ENCODE results near the gene MAJIN. TPM values are rescaled to one million over a fixed set of nuclear protein-coding genes. Genes with fewer than 3 reads are reported as not detected.

Gene MAJIN
- total RNA-seq, 2 experiments from 2014 or later = not detected

- TF ChIP-seq CTCF (conservative IDR thresholded peaks at IDR 0.05; ENCODE audit: low read length) = no peak
- TF ChIP-seq EZH2phosphoT487 (IDR thresholded peaks at IDR 0.05; ENCODE audit: borderline replicate concordance, low read depth, low read length) = no peak
These were observed 12.4 kb downstream of the MAJIN start for GRCh38 chr11:64959498-64959897.

DNA sequence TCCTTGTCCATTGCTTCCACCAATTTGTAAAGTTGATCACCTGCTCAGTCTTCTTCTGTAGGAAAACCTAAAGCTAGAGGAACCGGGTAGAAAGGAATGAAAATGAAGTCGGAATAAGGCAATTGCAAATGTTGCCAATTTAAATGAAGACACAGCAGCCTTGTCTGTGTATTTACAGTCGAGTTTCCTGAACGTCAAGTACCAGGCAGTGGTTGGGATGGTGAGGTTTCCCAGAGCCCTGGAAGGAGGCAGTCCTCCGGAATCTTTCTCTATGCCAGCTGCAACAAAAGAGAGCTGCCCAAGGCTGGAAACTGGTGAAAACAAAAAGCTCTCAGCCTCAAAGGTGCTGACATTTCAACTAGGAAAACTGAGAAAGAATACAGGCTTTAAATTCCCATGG, 17.7 kb downstream of the MAJIN start:
- no peaks in the 10 kb centered on the region for H3K36me3 ChIP-seq (ENCODE audit: insufficient read depth, low read length)
- no peaks in the 10 kb centered on the region for H3K9me2 ChIP-seq (ENCODE audit: insufficient read depth, low read length)
- H3K27ac ChIP-seq (ENCODE audit: low read depth, low read length, poor library complexity, severe bottlenecking) = no peak overlapping the region
- intact Hi-C loops (cut with micrococcal nuclease; ENCODE audit: unreplicated experiment) = no loop called here
- H3K9me3 ChIP-seq (ENCODE audit: low read length) = no peaks in the 10 kb centered on the region
- no peak overlapping the region for H2AFZ ChIP-seq (ENCODE audit: low read length)
- H3K4me2 ChIP-seq (ENCODE audit: low read length) = no peak overlapping the region
- ChIA-PET CTCF (ENCODE audit: unreplicated experiment) (interaction anchor here (0.8 kb wide), 1 partner anchor 10 kb away, joined by 3 read pairs; no protein-coding TSS in a partner anchor), POLR2A (interaction anchor here (0.7 to 1.8 kb wide), 4 partner anchors 9 to 791 kb away, joined by 3 to 6 read pairs (median 4); no protein-coding TSS in a partner anchor)
- H3K79me2 ChIP-seq (ENCODE audit: insufficient read depth, low read depth, low read length) = no peaks in the 10 kb centered on the region
- no TSS peak for BruUV-seq (replicated peaks)
- no peak overlapping the region for H3K4me3 ChIP-seq (ENCODE audit: low read depth, low read length, poor library complexity, severe bottlenecking)
- H4K20me1 ChIP-seq (ENCODE audit: insufficient read depth, low read length) = no peaks in the 10 kb centered on the region
- TF ChIP-seq EZH2phosphoT487 (IDR thresholded peaks at IDR 0.05; ENCODE audit: borderline replicate concordance, low read depth, low read length) (no peak), CTCF (conservative IDR thresholded peaks at IDR 0.05; ENCODE audit: low read length) (no peak)
- H3K4me1 ChIP-seq (ENCODE audit: insufficient read depth, low read length, poor library complexity, severe bottlenecking) = no peaks in the 10 kb centered on the region
- no peak for DNase-seq (ENCODE audit: low spot score)

More at GRCh38 chr11:64959498-64959897, 12.4 kb downstream of the MAJIN start:
- intact Hi-C loops (cut with micrococcal nuclease; ENCODE audit: unreplicated experiment) = no loop called here
- Histone ChIP-seq H3K9me2 (ENCODE audit: insufficient read depth, low read length) (no peaks in the 10 kb centered on the region), H4K20me1 (ENCODE audit: insufficient read depth, low read length) (no peaks in the 10 kb centered on the region), H2AFZ (ENCODE audit: low read length) (no peak overlapping the region), H3K36me3 (ENCODE audit: insufficient read depth, low read length) (no peaks in the 10 kb centered on the region), H3K9me3 (ENCODE audit: low read length) (no peaks in the 10 kb centered on the region), H3K4me1 (ENCODE audit: insufficient read depth, low read length, poor library complexity, severe bottlenecking) (no peaks in the 10 kb centered on the region), H3K79me2 (ENCODE audit: insufficient read depth, low read depth, low read length) (no peaks in the 10 kb centered on the region), H3K4me3 (ENCODE audit: low read depth, low read length, poor library complexity, severe bottlenecking) (no peak overlapping the region), H3K4me2 (ENCODE audit: low read length) (no peak overlapping the region), H3K27ac (ENCODE audit: low read depth, low read length, poor library complexity, severe bottlenecking) (no peak overlapping the region)
- CTCF ChIA-PET (ENCODE audit: unreplicated experiment) = no interaction called here
- POLR2A ChIA-PET = no interaction called here
- BruUV-seq (replicated peaks) = no TSS peak
- DNase-seq (ENCODE audit: low spot score) = no peak

- POLR2A ChIA-PET = interaction anchor here (0.6 to 2.2 kb wide), 3 partner anchors 12 to 278 kb away, joined by 3 to 5 read pairs (median 5); no protein-coding TSS in a partner anchor
- H3K27ac ChIP-seq (ENCODE audit: low read depth, low read length, poor library complexity, severe bottlenecking) = no peak overlapping the region
- no peaks in the 10 kb centered on the region for H3K79me2 ChIP-seq (ENCODE audit: insufficient read depth, low read depth, low read length)
- no peak for DNase-seq (ENCODE audit: low spot score)
- no peak overlapping the region for H3K4me2 ChIP-seq (ENCODE audit: low read length)
- no peaks in the 10 kb centered on the region for H3K36me3 ChIP-seq (ENCODE audit: insufficient read depth, low read length)
- no peak overlapping the region for H2AFZ ChIP-seq (ENCODE audit: low read length)
- no peaks in the 10 kb centered on the region for H3K9me2 ChIP-seq (ENCODE audit: insufficient read depth, low read length)
- H3K4me1 ChIP-seq (ENCODE audit: insufficient read depth, low read length, poor library complexity, severe bottlenecking) = peaks cover under 1% of the 10 kb centered on the region
- CTCF ChIA-PET (ENCODE audit: unreplicated experiment) = no interaction called here
- H4K20me1 ChIP-seq (ENCODE audit: insufficient read depth, low read length) = no peaks in the 10 kb centered on the region
- BruUV-seq (replicated peaks) = no TSS peak
- H3K9me3 ChIP-seq (ENCODE audit: low read length) = no peaks in the 10 kb centered on the region
- intact Hi-C loops (cut with micrococcal nuclease; ENCODE audit: unreplicated experiment) = no loop called here
- TF ChIP-seq CTCF (conservative IDR thresholded peaks at IDR 0.05; ENCODE audit: low read length) = no peak
- TF ChIP-seq EZH2phosphoT487 (IDR thresholded peaks at IDR 0.05; ENCODE audit: borderline replicate concordance, low read depth, low read length) = no peak
- no peak overlapping the region for H3K4me3 ChIP-seq (ENCODE audit: low read depth, low read length, poor library complexity, severe bottlenecking)
These were observed 20.4 kb downstream of the MAJIN start for GRCh38 chr11:64951529-64951928.
